ENCODE data around the gene DEGS2. TPM values are rescaled to one million over a fixed set of nuclear protein-coding genes. Genes with fewer than 3 reads are reported as not detected.
"Not testable (repeated sequence)": the region's sequence is repeated elsewhere in the genome, so short reads cannot be mapped to it uniquely, and the experiment has no call there.

DEGS2 gene
- 0.03 TPM in 1 of 2 replicates, not detected in the other for total RNA-seq (2014; rRNA removed; shearing (Covaris generic))

DNA sequence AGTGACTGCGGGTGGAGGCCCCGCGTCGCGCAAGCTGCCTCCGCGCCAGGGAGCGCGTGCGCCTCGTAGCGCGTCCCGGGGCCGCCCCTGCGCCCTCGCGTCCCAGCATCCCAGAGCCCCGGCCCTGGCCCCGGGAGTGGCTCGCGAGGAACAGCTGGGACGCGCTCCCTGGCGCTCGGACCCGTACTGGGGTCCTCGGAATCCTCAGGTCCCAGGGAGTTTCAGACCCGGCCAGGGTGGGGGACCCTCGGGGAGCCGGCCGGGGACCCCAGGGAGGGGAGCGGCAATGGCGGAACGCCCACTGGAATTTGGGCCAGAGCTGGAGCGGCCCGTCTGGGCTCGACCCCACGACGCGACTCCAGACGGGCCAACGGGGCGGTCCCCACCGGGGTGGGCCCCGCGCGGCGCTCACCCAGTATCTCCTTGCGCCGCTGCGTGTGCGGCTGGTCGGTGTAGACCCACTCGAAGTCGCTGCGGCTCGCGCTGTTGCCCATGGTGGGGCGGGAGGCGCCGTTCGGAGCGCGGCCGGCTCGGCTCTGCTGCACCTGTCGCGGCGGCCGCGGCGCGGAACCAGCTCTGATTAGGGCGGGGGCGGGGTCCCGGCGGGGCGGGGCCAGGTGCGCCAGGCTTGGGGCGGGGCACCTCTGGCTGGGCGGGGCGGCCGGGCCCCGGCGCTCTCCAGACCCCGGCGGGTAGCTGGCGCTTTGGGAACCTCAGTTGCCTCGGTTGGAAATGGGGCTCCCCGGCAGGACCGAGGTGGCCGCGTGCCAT, at the start of gene DEGS2:
Gene DEGS2 (minus strand): TSS at position 552 of the 771 bp plus-strand sequence. CDS start 58 bp downstream, at position 494.
- no peak within 1 kb of the TSS for H3K27ac ChIP-seq
- H3K9me3 ChIP-seq (replicated peaks) = peaks cover 4% of the 10 kb centered on the region; the same call in 1 of the 2 replicates
- peak within 1 kb of the TSS; percentile 51 for H3K4me3 ChIP-seq
- H3K36me3 ChIP-seq = no peaks in the 10 kb centered on the region
- peak; percentile 34 to 58 for DNase-seq
- H3K27me3 ChIP-seq = no peaks in the 10 kb centered on the region
- peaks cover 11% of the 10 kb centered on the region for H3K4me1 ChIP-seq

DNA sequence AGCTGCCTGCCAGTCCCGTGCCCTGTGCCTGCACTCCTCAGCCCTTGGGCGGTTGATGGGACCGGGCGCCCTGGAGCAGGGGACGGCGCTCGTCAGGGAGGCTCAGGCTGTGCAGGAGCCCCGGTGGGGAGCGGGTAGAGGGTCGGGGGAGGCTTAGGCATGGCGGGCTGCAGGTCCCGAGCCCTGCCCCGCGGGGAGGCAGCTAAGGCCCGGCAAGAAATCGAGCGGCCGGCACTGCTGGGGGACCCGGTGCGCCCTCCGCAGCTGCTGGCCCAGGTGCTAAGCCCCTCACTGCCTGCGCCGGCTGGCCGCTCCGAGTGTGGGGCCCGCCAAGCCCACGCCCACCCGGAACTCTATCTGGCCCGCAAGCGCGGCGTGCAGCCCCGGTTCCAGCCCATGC, 48.7 kb upstream of the DEGS2 start:
- H3K27ac ChIP-seq; H3K9me3 ChIP-seq (replicated peaks); DNase-seq; H3K4me1 ChIP-seq; H3K27me3 ChIP-seq; H3K4me3 ChIP-seq; H3K36me3 ChIP-seq: not testable (repeated sequence)

DNA sequence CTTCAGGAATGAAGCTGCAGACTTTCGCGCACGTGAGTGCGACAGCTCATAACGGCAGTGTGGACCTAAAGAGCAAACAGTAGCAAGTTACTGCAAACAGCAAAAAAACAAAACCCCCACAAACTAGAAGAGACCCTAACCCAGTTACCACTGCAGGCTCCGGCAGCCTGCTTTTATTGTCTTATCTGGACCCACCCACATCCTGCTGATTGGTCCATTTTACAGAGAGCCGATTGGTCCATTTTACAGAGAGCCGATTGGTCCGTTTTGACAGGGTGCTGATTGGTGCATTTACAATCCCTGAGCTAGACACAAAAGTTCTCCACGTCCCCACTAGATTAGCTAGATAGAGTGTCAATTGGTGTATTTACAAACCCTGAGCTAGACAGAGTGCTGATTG, 48.1 kb upstream of the DEGS2 start:
- H3K4me3 ChIP-seq; H3K27me3 ChIP-seq; H3K9me3 ChIP-seq (replicated peaks); H3K36me3 ChIP-seq; H3K27ac ChIP-seq; DNase-seq; H3K4me1 ChIP-seq: not testable (repeated sequence)

DNA sequence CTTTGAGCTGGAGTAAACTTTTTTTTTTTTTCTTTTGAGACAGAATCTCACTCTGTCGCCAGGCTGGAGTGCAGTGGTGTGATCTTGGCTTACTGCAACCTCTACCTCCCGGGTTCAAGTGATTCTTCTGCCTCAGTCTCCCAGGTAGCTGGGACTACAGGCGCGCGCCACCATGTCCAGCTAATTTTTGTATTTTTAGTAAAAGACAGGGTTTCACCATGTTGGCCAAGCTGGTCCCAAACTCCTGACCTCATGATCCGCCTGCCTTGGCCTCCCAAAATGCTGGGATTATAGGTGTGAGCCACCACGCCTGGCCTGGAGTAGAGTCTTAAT, 45.4 kb upstream of the DEGS2 start:
- not testable (repeated sequence) for H3K9me3 ChIP-seq (replicated peaks); H3K27ac ChIP-seq; DNase-seq; H3K4me3 ChIP-seq; H3K4me1 ChIP-seq; H3K36me3 ChIP-seq; H3K27me3 ChIP-seq

DNA sequence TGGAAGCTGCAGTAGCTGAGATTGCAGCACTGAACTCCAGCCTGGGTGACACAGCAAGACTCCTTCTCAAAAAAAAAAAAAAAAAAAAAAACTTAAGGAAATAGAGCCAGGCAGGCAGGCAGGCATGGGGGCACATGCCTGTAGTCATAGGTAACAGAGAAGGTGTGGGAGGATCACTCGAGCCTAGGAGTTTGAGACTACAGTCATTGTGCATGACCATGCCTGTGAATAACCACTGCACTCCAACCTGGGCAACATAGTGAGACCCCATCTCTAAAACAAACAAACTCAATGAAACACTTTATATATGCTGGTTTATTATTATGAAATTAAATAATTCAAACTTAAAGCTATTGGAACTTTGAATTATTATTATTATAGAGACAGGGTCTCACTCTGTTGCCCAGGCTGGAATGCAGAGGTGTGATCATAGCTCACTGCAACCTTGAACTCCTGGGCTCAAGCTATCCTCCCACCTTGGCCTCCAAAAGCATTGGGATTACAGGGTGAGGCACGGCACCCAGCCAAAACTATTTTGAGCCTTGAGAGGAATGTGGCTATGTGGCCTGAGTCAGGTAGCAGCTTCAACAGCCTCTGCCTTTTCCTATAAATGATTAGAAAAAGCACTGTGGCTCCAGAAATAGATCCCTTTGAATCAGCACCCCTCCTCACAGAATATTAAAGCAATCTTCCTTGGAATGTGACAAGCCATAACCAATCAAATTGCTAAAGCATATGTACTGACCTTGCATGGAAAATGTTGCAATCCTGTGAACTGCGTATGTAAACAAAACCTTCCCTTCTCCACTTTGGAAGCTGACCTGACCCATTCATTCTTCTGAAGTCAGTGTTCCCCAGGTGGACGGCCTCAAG, 44.8 kb upstream of the DEGS2 start:
- Histone ChIP-seq H3K4me1 (no peaks in the 10 kb centered on the region), H3K27me3 (no peaks in the 10 kb centered on the region), H3K27ac (no peak overlapping the region), H3K9me3 (replicated peaks) (no peaks in the 10 kb centered on the region), H3K4me3 (no peak overlapping the region), H3K36me3 (no peaks in the 10 kb centered on the region)
- no peak for DNase-seq

DNA sequence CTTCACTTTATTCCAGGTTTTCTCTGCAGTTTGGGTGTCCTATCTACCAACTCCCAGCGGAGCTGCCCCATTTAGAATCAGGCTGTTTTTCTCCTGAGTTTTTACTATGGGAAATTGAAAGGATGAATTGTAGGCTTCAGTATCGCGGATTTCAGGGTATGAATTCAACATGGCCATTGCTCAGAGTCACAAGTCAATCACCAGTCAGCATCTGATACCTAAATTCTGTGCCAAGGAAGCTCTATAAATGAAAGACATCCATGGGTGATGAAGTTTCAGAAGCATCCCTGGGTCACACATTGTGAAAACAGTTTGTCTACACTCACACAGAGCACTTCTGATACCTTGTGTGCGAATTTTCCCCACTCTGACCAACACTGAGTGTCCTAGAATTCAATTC, 43.7 kb upstream of the DEGS2 start:
- H3K36me3 ChIP-seq = no peaks in the 10 kb centered on the region
- no peak overlapping the region for H3K4me3 ChIP-seq
- no peaks in the 10 kb centered on the region for H3K9me3 ChIP-seq (replicated peaks)
- no peaks in the 10 kb centered on the region for H3K27me3 ChIP-seq
- no peak overlapping the region for H3K27ac ChIP-seq
- H3K4me1 ChIP-seq = no peaks in the 10 kb centered on the region
- no peak for DNase-seq

DNA sequence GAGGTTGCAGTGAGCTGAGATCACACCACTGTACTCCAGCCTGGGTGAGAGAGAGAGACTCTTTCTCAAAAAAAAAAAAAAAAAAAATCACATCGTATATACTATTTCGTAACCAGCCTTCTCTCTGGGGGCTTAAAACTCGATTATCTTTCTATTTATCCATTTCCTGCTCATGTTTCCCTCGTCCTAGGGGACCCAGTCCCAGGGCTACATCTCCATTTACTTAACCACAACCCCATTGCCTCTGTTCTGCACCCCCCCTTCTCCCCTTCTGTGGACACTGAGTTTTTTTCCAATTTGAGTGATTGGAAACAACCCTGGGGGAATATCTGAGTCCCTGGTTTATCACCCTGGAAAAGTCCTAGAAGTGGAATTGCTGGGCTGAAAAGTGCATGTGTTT, 43.3 kb upstream of the DEGS2 start:
- Histone ChIP-seq H3K36me3 (no peaks in the 10 kb centered on the region), H3K27me3 (no peaks in the 10 kb centered on the region), H3K4me1 (no peaks in the 10 kb centered on the region), H3K27ac (no peak overlapping the region), H3K9me3 (replicated peaks) (no peaks in the 10 kb centered on the region), H3K4me3 (no peak overlapping the region)
- no peak for DNase-seq

DNA sequence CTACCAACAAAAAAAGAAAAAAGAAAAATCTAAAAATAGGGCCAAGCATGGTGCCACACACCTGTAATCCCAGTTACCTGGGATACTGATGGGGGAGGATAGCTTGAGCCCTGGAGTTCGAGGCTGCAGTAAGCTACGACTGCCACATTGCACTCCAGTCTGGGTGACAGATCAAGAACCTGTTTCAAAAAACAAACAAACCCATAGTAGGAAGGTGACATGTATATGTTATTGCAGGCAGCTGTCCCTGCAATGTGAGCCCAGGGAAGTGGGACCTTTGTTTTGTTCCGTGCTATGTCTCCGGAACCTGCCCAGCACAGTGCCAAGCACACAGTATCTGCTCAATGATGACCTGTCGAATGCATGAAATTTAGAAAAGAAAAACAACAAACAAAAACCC, 42.3 kb upstream of the DEGS2 start:
- Histone ChIP-seq H3K27me3 (no peaks in the 10 kb centered on the region), H3K9me3 (replicated peaks) (no peaks in the 10 kb centered on the region), H3K4me3 (no peak overlapping the region), H3K4me1 (no peaks in the 10 kb centered on the region), H3K27ac (no peak overlapping the region), H3K36me3 (no peaks in the 10 kb centered on the region)
- no peak for DNase-seq

DNA sequence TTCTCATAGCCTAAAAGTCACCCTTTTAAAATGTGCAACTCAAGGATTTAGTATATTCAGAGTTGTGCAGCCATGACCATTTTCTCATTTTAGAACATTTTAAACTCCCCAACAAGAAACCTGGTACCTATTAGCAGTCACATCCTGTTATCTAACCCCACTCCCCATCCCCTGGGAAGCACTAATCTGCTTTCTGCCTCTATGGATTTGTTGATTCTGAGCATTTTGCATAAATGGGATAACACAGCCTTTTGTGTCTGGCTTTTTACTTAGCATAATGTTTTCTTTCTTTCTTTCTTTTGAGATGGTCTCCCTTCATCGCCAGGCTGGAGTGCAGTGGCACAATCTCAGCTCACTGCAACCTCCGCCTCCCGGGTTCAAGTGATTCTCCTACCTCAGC, 40.9 kb upstream of the DEGS2 start:
- no peak overlapping the region for H3K27ac ChIP-seq
- no peak for DNase-seq
- H3K9me3 ChIP-seq (replicated peaks) = no peaks in the 10 kb centered on the region
- no peaks in the 10 kb centered on the region for H3K27me3 ChIP-seq
- no peak overlapping the region for H3K4me3 ChIP-seq
- no peaks in the 10 kb centered on the region for H3K36me3 ChIP-seq
- H3K4me1 ChIP-seq = no peaks in the 10 kb centered on the region

DNA sequence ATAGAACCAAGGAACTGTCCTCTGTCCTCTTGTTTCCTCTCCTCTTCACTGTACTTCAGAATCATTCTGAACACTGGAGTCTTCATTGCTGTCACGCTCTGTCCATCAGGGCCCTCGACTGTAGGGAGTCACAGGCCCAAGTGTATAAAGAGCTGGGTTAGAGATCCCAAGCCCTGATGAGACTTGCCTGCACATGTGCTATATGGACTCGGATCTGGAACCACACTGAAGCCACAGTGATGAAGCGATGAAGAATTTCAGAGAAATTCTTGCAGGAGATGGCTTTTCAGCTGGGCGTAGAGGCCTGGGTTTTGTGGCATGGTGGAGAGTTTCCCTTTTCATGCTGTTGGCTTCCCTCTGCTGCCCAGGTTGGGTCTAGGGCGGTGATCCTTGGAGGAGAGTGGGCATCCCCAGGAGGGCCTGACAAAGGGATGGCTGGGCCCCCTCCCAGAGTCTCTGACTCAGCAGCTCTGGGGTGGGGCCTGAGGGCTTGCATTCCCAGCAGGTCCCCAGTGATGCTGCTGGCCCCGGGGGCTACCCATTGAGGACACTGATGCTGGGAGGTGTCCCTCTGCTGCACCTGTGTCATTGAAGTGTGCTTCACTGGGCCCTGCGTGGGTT, 39.9 kb upstream of the DEGS2 start:
- Histone ChIP-seq H3K9me3 (replicated peaks) (no peaks in the 10 kb centered on the region), H3K27me3 (no peaks in the 10 kb centered on the region), H3K4me3 (no peak overlapping the region), H3K4me1 (no peaks in the 10 kb centered on the region), H3K27ac (no peak overlapping the region), H3K36me3 (no peaks in the 10 kb centered on the region)
- DNase-seq = no peak

DNA sequence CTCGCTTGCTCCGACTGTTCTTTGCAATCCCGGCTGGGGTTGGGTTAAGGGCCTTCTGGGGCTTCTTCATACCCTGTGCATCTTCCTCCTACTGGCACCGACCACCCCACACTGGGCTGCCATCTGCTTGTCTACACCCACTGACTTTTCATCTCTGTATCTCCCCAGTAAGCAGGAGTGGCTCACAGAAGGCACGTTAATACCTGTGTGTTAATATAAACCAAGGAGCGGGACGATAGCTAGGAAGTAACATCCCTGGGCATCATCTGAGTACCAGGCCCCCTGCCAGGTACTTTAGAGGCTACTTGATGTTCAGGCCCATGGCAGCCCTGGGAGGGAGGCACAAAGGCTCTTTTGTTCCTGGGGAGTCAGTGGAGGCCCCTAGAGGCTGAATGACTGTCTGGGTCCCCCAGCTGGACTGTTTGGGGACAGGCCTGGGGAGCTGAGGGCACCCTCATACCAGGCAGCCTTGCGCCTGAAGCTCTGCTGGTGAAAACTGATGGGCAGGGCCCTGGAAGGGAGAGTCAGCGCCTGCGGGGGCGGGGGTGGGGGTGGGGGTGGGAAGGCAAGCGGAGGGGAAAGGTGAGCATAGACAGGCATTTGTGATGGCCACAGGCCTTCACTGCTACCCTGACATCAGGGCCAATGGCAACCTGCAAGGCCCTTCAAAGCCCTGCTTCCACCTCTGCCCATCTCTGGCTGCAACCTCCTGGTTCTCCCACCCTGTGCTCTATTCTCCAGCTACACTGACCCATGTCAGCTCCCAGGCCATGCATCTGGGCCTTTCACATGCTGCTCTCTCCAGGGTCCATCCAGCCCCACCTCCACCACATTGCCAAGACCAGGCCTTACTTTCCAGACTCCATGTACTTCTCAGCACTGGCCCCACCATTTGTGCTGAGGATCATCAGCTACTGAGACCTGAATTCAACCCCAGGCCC, 34.2 kb upstream of the DEGS2 start:
- Histone ChIP-seq H3K9me3 (replicated peaks) (no peaks in the 10 kb centered on the region), H3K4me3 (peak overlapping the region; percentile 56), H3K4me1 (peaks cover 4% of the 10 kb centered on the region), H3K27ac (peak overlapping the region; percentile 60), H3K27me3 (no peaks in the 10 kb centered on the region), H3K36me3 (no peaks in the 10 kb centered on the region)
- DNase-seq = peak; percentile 38 to 59

DNA sequence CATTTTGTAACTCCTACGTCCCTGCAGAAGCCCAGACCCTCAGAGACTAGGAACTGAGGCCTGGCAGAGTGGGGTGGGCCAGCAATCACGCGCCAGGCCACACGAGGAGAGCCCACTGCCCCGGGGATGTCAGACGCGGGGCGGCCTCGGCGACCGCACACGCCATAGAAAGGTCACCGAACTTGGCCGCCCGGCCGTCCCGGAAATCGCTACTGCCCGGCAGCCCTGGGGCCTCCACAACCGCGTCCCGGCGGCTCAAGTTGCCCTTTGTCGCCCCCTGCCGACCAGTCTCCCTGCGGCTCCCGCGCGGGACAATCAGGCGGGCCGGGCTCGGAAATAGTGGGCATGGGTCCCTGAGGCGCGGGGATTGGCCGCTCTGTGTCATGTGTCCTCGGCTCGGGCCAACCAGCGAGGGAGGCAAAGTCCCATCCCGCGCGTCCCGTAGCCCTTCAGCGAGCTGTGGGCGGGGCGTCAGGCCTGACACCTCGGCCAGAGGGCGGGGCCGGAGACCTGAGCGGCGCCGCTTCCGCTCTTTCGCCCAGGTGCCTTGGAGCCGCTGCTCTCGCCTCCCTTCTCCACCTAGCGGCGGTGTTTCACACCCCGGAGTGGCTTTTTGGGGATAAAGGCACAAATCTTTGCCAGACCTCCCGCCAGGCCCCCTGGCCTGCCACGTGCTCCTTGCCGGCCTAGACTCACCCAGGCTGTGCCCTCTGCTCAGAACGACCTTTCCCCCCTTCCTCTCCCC, 33.4 kb upstream of the DEGS2 start:
- peak; percentile 98 to 99 for DNase-seq
- Histone ChIP-seq H3K36me3 (no peaks in the 10 kb centered on the region), H3K9me3 (replicated peaks) (no peaks in the 10 kb centered on the region), H3K27me3 (no peaks in the 10 kb centered on the region), H3K4me1 (peaks cover 4% of the 10 kb centered on the region), H3K4me3 (peak overlapping the region; percentile 56), H3K27ac (peak overlapping the region; percentile 74)

DNA sequence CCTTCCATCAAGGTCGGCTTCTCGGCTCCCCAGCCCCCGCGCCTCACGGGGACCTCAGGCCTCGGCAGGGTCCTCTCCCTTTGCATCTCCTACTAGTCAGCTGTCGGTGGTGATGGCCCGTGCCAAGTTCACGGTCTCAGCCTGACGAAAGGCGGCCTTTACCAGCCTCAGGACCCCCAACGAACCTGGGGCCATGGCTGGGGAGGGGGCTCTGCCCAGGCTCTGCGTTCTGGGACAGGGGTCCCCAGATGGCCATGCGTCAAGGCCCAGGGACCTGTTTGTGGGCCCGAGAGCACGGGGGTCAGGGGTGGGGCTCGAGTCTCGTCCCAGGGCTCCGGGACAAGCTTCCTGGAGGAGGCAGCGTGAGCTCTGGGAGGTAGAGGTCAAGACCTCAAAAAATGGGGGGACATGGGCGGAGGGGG, 32.8 kb upstream of the DEGS2 start:
- H3K27ac ChIP-seq = peak overlapping the region; percentile 74
- H3K27me3 ChIP-seq = no peaks in the 10 kb centered on the region
- peak; percentile 17 to 27 for DNase-seq
- no peaks in the 10 kb centered on the region for H3K9me3 ChIP-seq (replicated peaks)
- H3K36me3 ChIP-seq = no peaks in the 10 kb centered on the region
- H3K4me1 ChIP-seq = peaks cover 4% of the 10 kb centered on the region
- peak overlapping the region; percentile 56 for H3K4me3 ChIP-seq

All from SJCRH30 (cell line).